ENCODE results near the gene ZNF532.

- TF ChIP-seq, protein P1, sequence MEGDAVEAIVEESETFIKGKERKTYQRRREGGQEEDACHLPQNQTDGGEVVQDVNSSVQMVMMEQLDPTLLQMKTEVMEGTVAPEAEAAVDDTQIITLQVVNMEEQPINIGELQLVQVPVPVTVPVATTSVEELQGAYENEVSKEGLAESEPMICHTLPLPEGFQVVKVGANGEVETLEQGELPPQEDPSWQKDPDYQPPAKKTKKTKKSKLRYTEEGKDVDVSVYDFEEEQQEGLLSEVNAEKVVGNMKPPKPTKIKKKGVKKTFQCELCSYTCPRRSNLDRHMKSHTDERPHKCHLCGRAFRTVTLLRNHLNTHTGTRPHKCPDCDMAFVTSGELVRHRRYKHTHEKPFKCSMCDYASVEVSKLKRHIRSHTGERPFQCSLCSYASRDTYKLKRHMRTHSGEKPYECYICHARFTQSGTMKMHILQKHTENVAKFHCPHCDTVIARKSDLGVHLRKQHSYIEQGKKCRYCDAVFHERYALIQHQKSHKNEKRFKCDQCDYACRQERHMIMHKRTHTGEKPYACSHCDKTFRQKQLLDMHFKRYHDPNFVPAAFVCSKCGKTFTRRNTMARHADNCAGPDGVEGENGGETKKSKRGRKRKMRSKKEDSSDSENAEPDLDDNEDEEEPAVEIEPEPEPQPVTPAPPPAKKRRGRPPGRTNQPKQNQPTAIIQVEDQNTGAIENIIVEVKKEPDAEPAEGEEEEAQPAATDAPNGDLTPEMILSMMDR (IDR thresholded peaks at IDR 0.05) = no peak
- TF ChIP-seq POLR2A (IDR thresholded peaks at IDR 0.05) (no peak), EP300 (IDR thresholded peaks at IDR 0.05) (no peak)
Measured at GRCh38 chr18:58988600-58988999, 123.9 kb downstream of the ZNF532 start.

Data from tibial nerve (tissue), 4 donors.